Prostate gland (tissue), 2 donors: ENCODE data around the gene SKIL. TPM values are rescaled to one million over a fixed set of nuclear protein-coding genes. Genes with fewer than 3 reads are reported as not detected.
A peak's percentile ranks its signal among the peaks of the same experiment; 100 is the strongest.

Experiments
- DNase-seq: peaks from one replicate; pipeline ENCODE4 v3.0.0-alpha.2; 2019; ENCODE audit warnings: low spot score
- H3K27ac ChIP-seq, 2 donors: fragments of 200-600 bp; sonication (generic); 2 replicates each; pipeline ENCODE4 v1.5.1; 2017 to 2019
- H3K27me3 ChIP-seq: fragments of 200-600 bp; sonication (generic); replicated peaks from 2 replicates; pipeline ENCODE4 v1.5.1; 2019; ENCODE audit not compliant: insufficient read depth
- H3K36me3 ChIP-seq, 2 donors: fragments of 200-600 bp; sonication (generic); 1 replicate in 1 of 2; 2 replicates in 1 of 2; pipeline versions ENCODE4 v1.5.1 to v1.8.1; 2017 to 2019
- H3K4me1 ChIP-seq: fragments of 200-600 bp; sonication (generic); replicated peaks from 2 replicates; pipeline ENCODE4 v1.5.1; 2019
- H3K4me3 ChIP-seq, 2 donors: fragments of 200-600 bp; sonication (generic); 2 replicates each; pipeline ENCODE4 v1.5.1; 2017 to 2019
- H3K9me3 ChIP-seq: fragments of 200-600 bp; sonication (generic); 2 replicates; pipeline ENCODE4 v1.5.1; 2017
- POLR2A ChIP-seq: fragments of 450-650 bp; IDR thresholded peaks from one replicate; pipeline ENCODE4 v1.6.1; 2016; ENCODE audit warnings: antibody characterized with exemption, mild to moderate bottlenecking
- POLR2AphosphoS5 ChIP-seq: sonication (generic); formaldehyde crosslinking; IDR thresholded peaks from one replicate; pipeline ENCODE4 v1.6.1; 2017; ENCODE audit warnings: antibody characterized with exemption
- WGBS: methylation state at CpG from one replicate; pipeline ENCODE4 v1.1.5; 2018; 5-methylcytosine and 5-hydroxymethylcytosine counted together
- intact Hi-C: fragments of 100-400 bp; cut with DNase I; formaldehyde crosslinking; loops from one replicate; pipeline ENCODE4 v1.14.2; 2022
- total RNA-seq, 2 donors: library from RNA; depleted of rRNA; stranded (reverse); fragments of >200 nt; gene quantifications; one replicate each; pipeline ENCODE4 v1.1.0, GENCODE V29; 2016
- TF ChIP-seq, protein P1 (sequence below), 4 experiments: fragments of 200-600 bp in 2 of 4; fragments of 450-650 bp in 2 of 4; sonication (generic) in 2 of 4; IDR thresholded peaks; 1 replicate in 3 of 4; 2 replicates in 1 of 4; pipeline ENCODE4 v1.5.1; 2016 to 2019; ENCODE audit warnings: antibody characterized with exemption in 4 of 4, mild to moderate bottlenecking in 2 of 4, moderate library complexity in 2 of 4

The SKIL gene
- total RNA-seq, 2 donors from 2014 or later = 41.8 to 49.6 TPM

DNA sequence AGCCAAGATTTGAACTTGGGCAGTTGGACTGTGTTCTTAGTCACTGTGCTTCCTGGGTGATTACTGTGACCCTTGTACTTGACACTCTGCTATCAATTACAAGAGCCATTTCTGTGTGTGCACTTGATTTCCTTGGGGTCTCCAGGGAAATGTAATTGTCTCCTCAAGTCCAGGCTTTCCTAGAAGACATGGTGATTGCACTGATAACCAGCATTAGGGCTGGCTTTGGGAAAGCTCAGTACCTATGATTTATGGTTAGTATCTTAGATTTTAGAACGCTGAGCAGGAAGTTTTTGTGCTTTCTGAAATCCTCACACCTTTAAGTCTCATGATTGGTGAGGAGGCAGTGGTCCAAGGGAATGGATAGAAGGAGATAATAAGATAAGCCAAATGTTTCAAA lies 59.6 kb downstream of the SKIL start:
- Histone ChIP-seq H3K4me3 (no peak overlapping the region), H3K9me3 (no peaks in the 10 kb centered on the region), H3K27me3 (no peaks in the 10 kb centered on the region), H3K4me1 (peaks cover 4% of the 10 kb centered on the region), H3K27ac (no peak overlapping the region), H3K36me3 (no peaks in the 10 kb centered on the region)
- DNase-seq = no peak
- 44% methylated on average over 1 of the region's 1 CpG for WGBS
- intact Hi-C loops = no loop called here
- TF ChIP-seq, protein P1, sequence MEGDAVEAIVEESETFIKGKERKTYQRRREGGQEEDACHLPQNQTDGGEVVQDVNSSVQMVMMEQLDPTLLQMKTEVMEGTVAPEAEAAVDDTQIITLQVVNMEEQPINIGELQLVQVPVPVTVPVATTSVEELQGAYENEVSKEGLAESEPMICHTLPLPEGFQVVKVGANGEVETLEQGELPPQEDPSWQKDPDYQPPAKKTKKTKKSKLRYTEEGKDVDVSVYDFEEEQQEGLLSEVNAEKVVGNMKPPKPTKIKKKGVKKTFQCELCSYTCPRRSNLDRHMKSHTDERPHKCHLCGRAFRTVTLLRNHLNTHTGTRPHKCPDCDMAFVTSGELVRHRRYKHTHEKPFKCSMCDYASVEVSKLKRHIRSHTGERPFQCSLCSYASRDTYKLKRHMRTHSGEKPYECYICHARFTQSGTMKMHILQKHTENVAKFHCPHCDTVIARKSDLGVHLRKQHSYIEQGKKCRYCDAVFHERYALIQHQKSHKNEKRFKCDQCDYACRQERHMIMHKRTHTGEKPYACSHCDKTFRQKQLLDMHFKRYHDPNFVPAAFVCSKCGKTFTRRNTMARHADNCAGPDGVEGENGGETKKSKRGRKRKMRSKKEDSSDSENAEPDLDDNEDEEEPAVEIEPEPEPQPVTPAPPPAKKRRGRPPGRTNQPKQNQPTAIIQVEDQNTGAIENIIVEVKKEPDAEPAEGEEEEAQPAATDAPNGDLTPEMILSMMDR (IDR thresholded peaks at IDR 0.05) = no peak
- TF ChIP-seq POLR2A (no peak), POLR2AphosphoS5 (no peak)

DNA sequence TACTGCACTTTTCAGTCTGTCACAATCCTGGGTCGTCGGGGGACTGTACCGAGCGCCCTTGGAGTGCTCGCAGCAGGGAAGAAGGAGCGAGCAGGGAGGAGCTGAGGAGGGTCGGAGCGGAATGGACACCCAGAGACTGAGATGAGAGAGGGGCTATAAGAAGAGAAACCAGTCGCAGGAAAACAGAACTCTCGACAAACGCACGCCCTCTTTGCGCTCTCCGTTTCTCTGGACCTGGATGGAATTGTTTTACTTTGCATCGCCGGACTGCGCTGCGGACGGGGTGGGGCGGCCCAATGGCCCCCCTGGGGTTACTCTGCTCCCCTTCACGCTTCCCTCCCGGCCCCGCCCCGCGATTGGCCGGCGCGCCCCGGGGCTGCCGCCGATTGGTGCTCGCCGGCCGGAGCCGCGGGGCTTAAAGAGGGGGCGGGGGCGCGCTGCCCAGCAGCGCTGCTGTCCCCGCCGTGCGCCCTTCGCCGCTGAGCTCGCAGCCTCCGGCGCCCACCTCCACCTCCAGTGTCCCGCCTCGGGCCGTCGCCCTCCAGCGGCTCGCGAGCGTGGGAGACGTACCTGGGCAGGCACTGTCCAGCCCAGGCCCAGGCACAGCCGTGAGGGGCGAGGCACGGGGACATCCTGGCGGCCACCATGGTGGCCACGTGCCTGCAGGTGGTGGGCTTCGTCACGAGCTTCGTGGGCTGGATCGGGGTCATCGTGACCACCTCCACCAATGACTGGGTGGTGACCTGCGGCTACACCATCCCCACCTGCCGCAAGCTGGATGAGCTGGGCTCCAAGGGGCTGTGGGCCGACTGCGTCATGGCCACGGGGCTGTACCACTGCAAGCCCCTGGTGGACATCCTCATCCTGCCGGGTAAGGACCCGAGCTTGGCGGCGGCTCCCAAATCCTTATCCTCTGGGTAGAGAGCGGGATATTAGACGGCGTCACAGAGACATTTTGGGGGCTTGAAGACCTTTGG lies 61.2 kb downstream of the SKIL start, which contains the start of gene CLDN11:
CLDN11 (plus strand) TSS at position 447 of the 977 bp plus-strand sequence; CDS start at position 646, 199 bp downstream.
- peak within 1 kb of the TSS; percentile 56 to 75 for H3K27ac ChIP-seq
- no peaks in the 10 kb centered on the region for H3K27me3 ChIP-seq
- intact Hi-C loops = no loop called here
- no peaks in the 10 kb centered on the region for H3K36me3 ChIP-seq
- peaks cover 4% of the 10 kb centered on the region for H3K4me1 ChIP-seq
- H3K9me3 ChIP-seq = no peaks in the 10 kb centered on the region
- peak within 1 kb of the TSS; percentile 35 to 43 for H3K4me3 ChIP-seq
- peak; percentile 30 for DNase-seq
- WGBS = 4% methylated on average over 49 of the region's 79 CpGs
- no peak for TF ChIP-seq POLR2AphosphoS5
- TF ChIP-seq, protein P1 (IDR thresholded peaks at IDR 0.05) = peak in 2 of 4 experiments; percentile 3 to 17

DNA sequence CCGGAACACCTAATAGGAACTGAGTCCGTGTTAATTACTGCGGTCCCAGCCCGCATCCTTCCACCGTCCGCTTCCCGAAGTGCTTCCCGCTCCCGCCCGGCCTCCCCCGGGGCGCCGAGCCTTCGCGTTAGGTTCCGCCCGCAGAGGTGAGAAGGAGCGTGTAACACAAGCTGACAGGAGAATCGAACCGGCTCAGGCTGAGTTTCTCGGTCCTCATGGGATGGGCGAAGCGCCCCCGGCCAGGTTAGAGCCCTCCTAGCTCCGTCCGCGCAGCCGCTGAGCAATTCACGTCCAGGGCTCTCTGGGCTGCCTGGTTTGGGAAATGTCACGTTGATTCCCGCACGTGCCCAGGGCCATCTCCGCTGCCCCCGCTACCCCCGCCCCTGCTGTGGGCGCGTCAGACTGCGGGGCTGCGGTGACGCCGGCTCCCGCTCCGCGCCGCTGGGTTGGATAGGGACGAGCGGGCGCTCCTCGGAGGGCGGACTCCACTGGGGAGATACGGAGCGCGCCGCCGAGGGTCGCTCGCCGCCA lies 62.1 kb downstream of the SKIL start:
- 7% methylated on average over 57 of the region's 58 CpGs for WGBS
- Histone ChIP-seq H3K4me1 (peaks cover 4% of the 10 kb centered on the region), H3K27me3 (no peaks in the 10 kb centered on the region), H3K9me3 (no peaks in the 10 kb centered on the region), H3K27ac (peak overlapping the region; percentile 56 to 75), H3K36me3 (no peaks in the 10 kb centered on the region), H3K4me3 (peak overlapping the region; percentile 35 to 43)
- TF ChIP-seq, protein P1 (IDR thresholded peaks at IDR 0.05) = no peak
- TF ChIP-seq POLR2A (no peak), POLR2AphosphoS5 (no peak)
- intact Hi-C loops = no loop called here
- no peak for DNase-seq

DNA sequence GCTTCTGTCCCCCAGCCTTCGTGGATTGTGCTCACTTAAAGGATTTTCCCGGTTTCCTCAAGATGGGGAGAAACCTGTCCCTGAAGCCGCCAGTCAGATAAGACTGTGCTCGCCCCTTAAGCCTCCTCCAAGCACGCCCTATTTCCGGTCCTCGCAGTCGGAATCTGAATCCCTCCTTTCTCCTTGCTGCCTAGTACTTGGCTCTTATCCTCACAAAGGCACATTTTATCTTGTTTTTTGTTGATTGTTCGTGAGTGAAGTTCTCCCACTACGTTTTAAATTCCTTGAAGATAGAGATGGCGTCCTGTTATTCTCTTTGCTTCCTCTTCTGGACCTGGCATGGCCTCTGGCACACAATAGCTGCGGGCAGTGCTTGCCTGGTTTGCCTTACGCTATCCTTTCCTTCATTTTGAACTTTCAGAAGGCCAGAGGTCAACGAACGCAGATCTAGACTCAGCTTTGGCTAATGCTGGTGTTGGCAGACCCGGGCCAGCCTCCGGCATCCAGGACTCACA lies 62.8 kb downstream of the SKIL start:
- WGBS = 58% methylated on average over 17 of the region's 17 CpGs
- intact Hi-C loops = no loop called here
- peak overlapping the region; percentile 35 to 43 for H3K4me3 ChIP-seq
- H3K4me1 ChIP-seq = peaks cover 4% of the 10 kb centered on the region
- no peaks in the 10 kb centered on the region for H3K36me3 ChIP-seq
- TF ChIP-seq POLR2A = no peak
- TF ChIP-seq, protein P1 (IDR thresholded peaks at IDR 0.05) = no peak
- no peak for TF ChIP-seq POLR2AphosphoS5
- no peak for DNase-seq
- H3K27me3 ChIP-seq = no peaks in the 10 kb centered on the region
- peak overlapping the region; percentile 56 to 75 for H3K27ac ChIP-seq
- H3K9me3 ChIP-seq = no peaks in the 10 kb centered on the region
